ENCODE results near the gene BNIPL. TPM values are rescaled to one million over a fixed set of nuclear protein-coding genes. Genes with fewer than 3 reads are reported as not detected.

The BNIPL gene
- total RNA-seq, 2 experiments from 2014 or later: 0.54 to 1.4 TPM

DNA sequence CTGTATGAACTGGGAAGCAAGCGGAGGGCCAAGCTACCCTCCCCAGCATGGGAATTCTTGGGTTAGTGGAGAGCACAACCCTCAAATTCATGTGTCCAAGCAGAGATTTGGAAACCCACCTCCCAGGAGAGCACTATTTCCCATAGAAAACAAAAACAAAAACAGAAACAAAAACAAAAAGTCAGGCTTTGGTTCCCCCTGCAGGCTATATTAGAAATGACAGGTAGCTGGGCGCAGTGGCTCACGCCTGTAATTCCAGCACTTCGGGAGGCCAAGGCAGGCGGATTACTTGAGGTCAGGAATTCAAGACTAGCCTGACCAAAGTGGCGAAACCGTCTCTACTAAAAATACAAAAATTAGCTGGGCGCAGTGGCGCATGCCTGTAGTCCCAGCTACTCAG is 40.5 kb upstream of the BNIPL start:
- Mint-ChIP-seq H3K9me3 (no peaks in the 10 kb centered on the region), H3K27me3 (no peaks in the 10 kb centered on the region), H3K36me3 (ENCODE audit: low read depth) (no peaks in the 10 kb centered on the region), H3K27ac (no peak overlapping the region), H3K4me3 (no peak overlapping the region), H3K4me1 (ENCODE audit: low read depth) (peaks cover 11% of the 10 kb centered on the region)
- DNase-seq (peak; percentile 29), ATAC-seq (peak; percentile 36)
- intact Hi-C loops (cut with micrococcal nuclease): no loop called here
- TF ChIP-seq, protein P1, sequence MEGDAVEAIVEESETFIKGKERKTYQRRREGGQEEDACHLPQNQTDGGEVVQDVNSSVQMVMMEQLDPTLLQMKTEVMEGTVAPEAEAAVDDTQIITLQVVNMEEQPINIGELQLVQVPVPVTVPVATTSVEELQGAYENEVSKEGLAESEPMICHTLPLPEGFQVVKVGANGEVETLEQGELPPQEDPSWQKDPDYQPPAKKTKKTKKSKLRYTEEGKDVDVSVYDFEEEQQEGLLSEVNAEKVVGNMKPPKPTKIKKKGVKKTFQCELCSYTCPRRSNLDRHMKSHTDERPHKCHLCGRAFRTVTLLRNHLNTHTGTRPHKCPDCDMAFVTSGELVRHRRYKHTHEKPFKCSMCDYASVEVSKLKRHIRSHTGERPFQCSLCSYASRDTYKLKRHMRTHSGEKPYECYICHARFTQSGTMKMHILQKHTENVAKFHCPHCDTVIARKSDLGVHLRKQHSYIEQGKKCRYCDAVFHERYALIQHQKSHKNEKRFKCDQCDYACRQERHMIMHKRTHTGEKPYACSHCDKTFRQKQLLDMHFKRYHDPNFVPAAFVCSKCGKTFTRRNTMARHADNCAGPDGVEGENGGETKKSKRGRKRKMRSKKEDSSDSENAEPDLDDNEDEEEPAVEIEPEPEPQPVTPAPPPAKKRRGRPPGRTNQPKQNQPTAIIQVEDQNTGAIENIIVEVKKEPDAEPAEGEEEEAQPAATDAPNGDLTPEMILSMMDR (IDR thresholded peaks at IDR 0.05): peak; percentile 96
- CTCF ChIA-PET: interaction anchor here (0.7 to 7.7 kb wide), 35 partner anchors 9 to 595 kb away, joined by 3 to 103 read pairs (median 4); partner anchors contain the start of genes ANXA9, CTSK, GOLPH3L and MINDY1
- POLR2A ChIA-PET: interaction anchor here (0.8 kb wide), 1 partner anchor 22 kb away, joined by 3 read pairs; no protein-coding TSS in a partner anchor

- ChIA-PET POLR2A (interaction anchor here (1.3 to 2.0 kb wide), 2 partner anchors 9 to 71 kb away, joined by 4 to 12 read pairs; partner anchors contain the start of genes MINDY1 and SETDB1), CTCF (interaction anchor here (0.9 to 7.7 kb wide), 11 partner anchors 8 to 302 kb away, joined by 3 to 103 read pairs (median 6); partner anchors contain the start of genes ANXA9, MINDY1 and TNFAIP8L2)
- Mint-ChIP-seq H3K27ac (no peak overlapping the region), H3K36me3 (ENCODE audit: low read depth) (peaks cover 2% of the 10 kb centered on the region), H3K4me1 (ENCODE audit: low read depth) (peaks cover 22% of the 10 kb centered on the region), H3K9me3 (no peaks in the 10 kb centered on the region), H3K4me3 (no peak overlapping the region), H3K27me3 (no peaks in the 10 kb centered on the region)
- intact Hi-C loops (cut with micrococcal nuclease): no loop called here
- TF ChIP-seq, protein P1 (IDR thresholded peaks at IDR 0.05): no peak
- ATAC-seq: no peak
- no peak for DNase-seq
Measured at GRCh38 chr1:150997126-150997872, 39.1 kb upstream of the BNIPL start.

- H3K27me3 Mint-ChIP-seq: no peaks in the 10 kb centered on the region
- H3K27ac Mint-ChIP-seq: no peak overlapping the region
- H3K9me3 Mint-ChIP-seq: no peaks in the 10 kb centered on the region
- DNase-seq: no peak
- CTCF ChIA-PET: interaction anchor here (0.9 to 7.7 kb wide), 6 partner anchors 7 to 159 kb away, joined by 3 to 103 read pairs (median 6); partner anchors contain the start of genes ANXA9, MINDY1 and TNFAIP8L2
- peaks cover 28% of the 10 kb centered on the region for H3K4me1 Mint-ChIP-seq (ENCODE audit: low read depth)
- no peak overlapping the region for H3K4me3 Mint-ChIP-seq
- H3K36me3 Mint-ChIP-seq (ENCODE audit: low read depth): peaks cover 2% of the 10 kb centered on the region
- intact Hi-C loops (cut with micrococcal nuclease): no loop called here
- POLR2A ChIA-PET: interaction anchor here (0.7 to 2.0 kb wide), 3 partner anchors 8 to 71 kb away, joined by 3 to 12 read pairs (median 4); partner anchors contain the start of genes MINDY1 and SETDB1
- TF ChIP-seq, protein P1 (IDR thresholded peaks at IDR 0.05): no peak
- no peak for ATAC-seq
Measured at GRCh38 chr1:150997949-150998348, 38.4 kb upstream of the BNIPL start.

- CTCF ChIA-PET: interaction anchor here (1.0 to 7.7 kb wide), 6 partner anchors 20 to 466 kb away, joined by 3 to 103 read pairs (median 4); partner anchors contain the start of gene ANXA9
- Mint-ChIP-seq H3K36me3 (ENCODE audit: low read depth) (peaks cover 2% of the 10 kb centered on the region), H3K4me1 (ENCODE audit: low read depth) (peaks cover 38% of the 10 kb centered on the region)
Measured at GRCh38 chr1:150999051-150999674, 37.2 kb upstream of the BNIPL start.

More at GRCh38 chr1:150999051-150999674, 37.2 kb upstream of the BNIPL start:
- H3K4me3 Mint-ChIP-seq: no peak overlapping the region
- POLR2A ChIA-PET: interaction anchor here (0.6 to 1.4 kb wide), 4 partner anchors 12 to 49 kb away, joined by 3 to 4 read pairs (median 3); no protein-coding TSS in a partner anchor
- H3K9me3 Mint-ChIP-seq: no peaks in the 10 kb centered on the region
- DNase-seq: peak; percentile 67
- intact Hi-C loops (cut with micrococcal nuclease): no loop called here
- no peaks in the 10 kb centered on the region for H3K27me3 Mint-ChIP-seq
- TF ChIP-seq, protein P1 (IDR thresholded peaks at IDR 0.05): no peak
- peak; percentile 76 for ATAC-seq
- no peak overlapping the region for H3K27ac Mint-ChIP-seq

Data from activated CD8-positive, alpha-beta T cell treated with anti-CD3 and anti-CD28 coated beads for 36 hours (primary cell).